WTC11 (cell line): ENCODE data around the gene SLC30A5. TPM values are rescaled to one million over a fixed set of nuclear protein-coding genes. Genes with fewer than 3 reads are reported as not detected.
"Not testable (repeated sequence)": the region's sequence is repeated elsewhere in the genome, so short reads cannot be mapped to it uniquely, and the experiment has no call there.

Experiments
- ATAC-seq: fragments of 200-7000 bp; cut with Tn5 transposase; 2 replicates; pipeline ENCODE4 v1.10.0; 2021; ENCODE audit warnings: mild to moderate bottlenecking, moderate library complexity
- CTCF ChIA-PET: fragments of 300-600 bp; sonication (Branson Sonifier 250); formaldehyde crosslinking; loops from one replicate; lab custom pipeline; 2021; ENCODE audit warnings: antibody characterized with exemption; lab: Charles Lee
- POLR2A ChIA-PET: fragments of 350-600 bp; sonication (Branson Sonifier 250); formaldehyde crosslinking; loops from one replicate; lab custom pipeline; 2021; ENCODE audit warnings: antibody characterized with exemption; lab: Charles Lee
- DNase-seq: peaks from one replicate; pipeline ENCODE4 v3.0.0; 2021; ENCODE audit warnings: low spot score
- H3K27ac Mint-ChIP-seq: 2 replicates; pipeline ENCODE4 v1.8.0; 2021; ENCODE audit warnings: mixed read lengths
- H3K27me3 Mint-ChIP-seq: 2 replicates; pipeline ENCODE4 v1.8.0; 2021; ENCODE audit warnings: low read depth, mild to moderate bottlenecking, moderate library complexity, mixed read lengths
- H3K36me3 Mint-ChIP-seq: 2 replicates; pipeline ENCODE4 v1.8.0; 2021; ENCODE audit warnings: mixed read lengths
- H3K4me1 Mint-ChIP-seq: 2 replicates; pipeline ENCODE4 v1.8.0; 2022; ENCODE audit warnings: mixed read lengths
- H3K4me3 Mint-ChIP-seq: 2 replicates; pipeline ENCODE4 v1.8.0; 2021; ENCODE audit warnings: mild to moderate bottlenecking, moderate library complexity, mixed read lengths
- H3K9me3 Mint-ChIP-seq: 2 replicates; pipeline ENCODE4 v1.8.0; 2021; ENCODE audit warnings: mixed read lengths
- ATF6 ChIP-seq: sonication (generic); formaldehyde crosslinking; IDR thresholded peaks from 2 replicates; pipeline ENCODE4 v1.8.1; 2023; ENCODE audit warnings: mild to moderate bottlenecking, missing genetic modification reagents
- E2F1 ChIP-seq: sonication (generic); formaldehyde crosslinking; IDR thresholded peaks from 2 replicates; pipeline ENCODE4 v1.8.0; 2022; ENCODE audit warnings: mild to moderate bottlenecking, missing genetic modification reagents
- ETV6 ChIP-seq: sonication (generic); formaldehyde crosslinking; IDR thresholded peaks from 2 replicates; pipeline ENCODE4 v1.8.1; 2022; ENCODE audit warnings: mild to moderate bottlenecking, missing genetic modification reagents
- MAX ChIP-seq: sonication (generic); formaldehyde crosslinking; IDR thresholded peaks from 2 replicates; pipeline ENCODE4 v1.8.0; 2022; ENCODE audit warnings: mild to moderate bottlenecking, missing genetic modification reagents
- SMAD3 ChIP-seq: sonication (generic); formaldehyde crosslinking; IDR thresholded peaks from 2 replicates; pipeline ENCODE4 v1.8.0; 2022; ENCODE audit warnings: missing genetic modification reagents, mild to moderate bottlenecking, borderline replicate concordance
- ZNF219 ChIP-seq: sonication (generic); formaldehyde crosslinking; IDR thresholded peaks from 2 replicates; pipeline ENCODE4 v1.8.0; 2023; ENCODE audit warnings: missing genetic modification reagents, mild to moderate bottlenecking, borderline replicate concordance
- ZNF416 ChIP-seq: fragments of 250-450 bp; sonication (Bioruptor Pico); IDR thresholded peaks from 2 replicates; pipeline ENCODE4 v1.9.0; 2021; ENCODE audit warnings: mild to moderate bottlenecking, inconsistent platforms
- total RNA-seq: library from RNA; stranded (reverse); gene quantifications from 3 replicates; pipeline ENCODE4 v1.2.3, GENCODE V29; 2021
- TF ChIP-seq, protein P1 (sequence below): sonication (generic); formaldehyde crosslinking; IDR thresholded peaks from 2 replicates; pipeline ENCODE4 v1.8.0; 2022; ENCODE audit warnings: missing genetic modification reagents
- TF ChIP-seq, protein P2 (sequence below): fragments of 250-450 bp; sonication (Bioruptor Pico); IDR thresholded peaks from 2 replicates; pipeline ENCODE4 v1.9.0; 2021; ENCODE audit warnings: mild to moderate bottlenecking, borderline replicate concordance
- TF ChIP-seq, protein P3 (sequence below): sonication (generic); formaldehyde crosslinking; IDR thresholded peaks from 2 replicates; pipeline ENCODE4 v1.8.0; 2023; ENCODE audit warnings: mild to moderate bottlenecking, missing genetic modification reagents
- TF ChIP-seq, protein P4 (sequence below): fragments of 250-450 bp; sonication (Bioruptor Pico); IDR thresholded peaks from 2 replicates; pipeline ENCODE4 v1.9.0; 2021; ENCODE audit warnings: mild to moderate bottlenecking

SLC30A5 gene
- total RNA-seq, 1 experiment from 2014 or later = 34.1 TPM

DNA sequence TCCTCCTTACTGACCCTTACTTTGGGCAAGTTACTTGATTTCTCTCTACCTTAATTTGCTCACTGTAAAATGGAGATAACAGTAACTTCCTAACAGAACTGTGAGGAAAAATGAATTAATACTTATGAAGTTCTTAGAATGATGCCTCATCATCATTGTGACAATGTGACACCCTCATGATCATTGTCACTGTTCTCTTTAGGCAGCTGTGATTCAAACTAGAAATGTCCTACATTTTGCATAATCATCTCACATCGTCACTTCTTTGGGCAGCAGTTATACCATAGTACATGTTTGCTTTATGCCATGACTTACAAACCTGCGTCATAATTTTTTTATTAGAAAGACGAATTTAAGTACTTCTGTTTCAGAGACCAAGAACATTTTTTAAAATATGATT lies 9.7 kb downstream of the SLC30A5 start:
- Mint-ChIP-seq H3K27ac (no peak overlapping the region), H3K27me3 (no peaks in the 10 kb centered on the region), H3K36me3 (peaks cover 36% of the 10 kb centered on the region), H3K4me1 (no peaks in the 10 kb centered on the region), H3K4me3 (no peak overlapping the region), H3K9me3 (peaks cover 6% of the 10 kb centered on the region; the same call in 1 of the 2 replicates)
- no peak for DNase-seq
- no peak for ATAC-seq
- CTCF ChIA-PET = interaction anchor here (0.6 kb wide), 1 partner anchor 79 kb away, joined by 3 read pairs; no protein-coding TSS in a partner anchor
- POLR2A ChIA-PET = no interaction called here
- TF ChIP-seq, protein P1, sequence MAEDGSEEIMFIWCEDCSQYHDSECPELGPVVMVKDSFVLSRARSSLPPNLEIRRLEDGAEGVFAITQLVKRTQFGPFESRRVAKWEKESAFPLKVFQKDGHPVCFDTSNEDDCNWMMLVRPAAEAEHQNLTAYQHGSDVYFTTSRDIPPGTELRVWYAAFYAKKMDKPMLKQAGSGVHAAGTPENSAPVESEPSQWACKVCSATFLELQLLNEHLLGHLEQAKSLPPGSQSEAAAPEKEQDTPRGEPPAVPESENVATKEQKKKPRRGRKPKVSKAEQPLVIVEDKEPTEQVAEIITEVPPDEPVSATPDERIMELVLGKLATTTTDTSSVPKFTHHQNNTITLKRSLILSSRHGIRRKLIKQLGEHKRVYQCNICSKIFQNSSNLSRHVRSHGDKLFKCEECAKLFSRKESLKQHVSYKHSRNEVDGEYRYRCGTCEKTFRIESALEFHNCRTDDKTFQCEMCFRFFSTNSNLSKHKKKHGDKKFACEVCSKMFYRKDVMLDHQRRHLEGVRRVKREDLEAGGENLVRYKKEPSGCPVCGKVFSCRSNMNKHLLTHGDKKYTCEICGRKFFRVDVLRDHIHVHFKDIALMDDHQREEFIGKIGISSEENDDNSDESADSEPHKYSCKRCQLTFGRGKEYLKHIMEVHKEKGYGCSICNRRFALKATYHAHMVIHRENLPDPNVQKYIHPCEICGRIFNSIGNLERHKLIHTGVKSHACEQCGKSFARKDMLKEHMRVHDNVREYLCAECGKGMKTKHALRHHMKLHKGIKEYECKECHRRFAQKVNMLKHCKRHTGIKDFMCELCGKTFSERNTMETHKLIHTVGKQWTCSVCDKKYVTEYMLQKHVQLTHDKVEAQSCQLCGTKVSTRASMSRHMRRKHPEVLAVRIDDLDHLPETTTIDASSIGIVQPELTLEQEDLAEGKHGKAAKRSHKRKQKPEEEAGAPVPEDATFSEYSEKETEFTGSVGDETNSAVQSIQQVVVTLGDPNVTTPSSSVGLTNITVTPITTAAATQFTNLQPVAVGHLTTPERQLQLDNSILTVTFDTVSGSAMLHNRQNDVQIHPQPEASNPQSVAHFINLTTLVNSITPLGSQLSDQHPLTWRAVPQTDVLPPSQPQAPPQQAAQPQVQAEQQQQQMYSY (CRISPR knock-in tag) = no peak
- TF ChIP-seq ETV6 (CRISPR knock-in tag) = no peak
- no peak for TF ChIP-seq MAX (CRISPR knock-in tag)
- no peak for TF ChIP-seq ATF6 (CRISPR knock-in tag)

DNA sequence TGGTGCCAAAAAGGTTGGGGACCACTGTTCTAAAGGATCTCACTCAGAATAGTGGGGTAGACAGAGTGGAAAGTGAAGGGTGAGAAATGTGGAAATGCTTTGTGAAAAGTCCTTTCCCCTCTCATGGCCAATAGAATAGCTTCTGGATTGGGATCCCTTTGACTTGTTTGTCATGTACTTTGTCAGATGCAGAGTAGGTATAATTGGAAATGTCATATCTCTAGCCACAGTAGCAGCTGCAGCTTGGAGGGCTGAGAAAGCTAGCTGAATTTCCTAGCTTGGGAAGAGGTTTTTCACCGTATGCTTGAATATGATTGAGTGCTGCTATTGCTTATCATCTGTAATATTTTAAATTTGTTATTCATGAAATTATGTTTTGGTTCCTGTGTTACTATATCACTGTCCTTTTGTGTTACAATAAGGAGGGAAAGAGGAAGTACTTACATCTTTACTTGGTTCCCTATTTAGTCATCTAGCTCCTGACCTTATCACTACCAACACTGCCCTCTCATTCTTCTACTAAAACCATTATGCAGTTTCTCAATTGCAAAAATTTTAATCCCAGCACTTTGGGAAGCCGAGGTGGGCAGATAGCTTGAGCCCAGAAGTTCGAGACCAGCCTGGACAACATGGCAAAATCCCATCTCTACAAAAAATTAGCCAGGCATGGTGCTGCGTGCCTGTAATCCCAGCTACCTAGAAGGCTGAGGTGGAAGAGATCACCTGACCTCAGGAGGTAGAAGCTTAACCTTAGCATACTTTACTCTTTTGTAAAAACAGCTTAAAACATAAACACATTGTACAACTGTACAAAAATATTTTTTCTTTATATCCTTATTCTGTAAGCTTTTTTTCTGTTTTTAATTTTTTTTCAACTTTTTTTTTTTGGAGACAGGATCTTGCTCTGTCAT lies 12.4 kb downstream of the SLC30A5 start:
- H3K27ac Mint-ChIP-seq = no peak overlapping the region
- DNase-seq (no peak), ATAC-seq (no peak)
- no peaks in the 10 kb centered on the region for H3K4me1 Mint-ChIP-seq
- CTCF ChIA-PET = interaction anchor here (1.9 kb wide), 1 partner anchor 13 kb away, joined by 6 read pairs; the partner anchor contains the start of gene SLC30A5
- POLR2A ChIA-PET = interaction anchor here (0.6 kb wide), 1 partner anchor 122 kb away, joined by 6 read pairs; no protein-coding TSS in a partner anchor
- peaks cover 56% of the 10 kb centered on the region for H3K36me3 Mint-ChIP-seq
- TF ChIP-seq ZNF219 (no peak), ZNF416 (no peak), E2F1 (CRISPR knock-in tag) (no peak), SMAD3 (CRISPR knock-in tag) (no peak), ETV6 (CRISPR knock-in tag) (no peak)
- TF ChIP-seq, protein P2, sequence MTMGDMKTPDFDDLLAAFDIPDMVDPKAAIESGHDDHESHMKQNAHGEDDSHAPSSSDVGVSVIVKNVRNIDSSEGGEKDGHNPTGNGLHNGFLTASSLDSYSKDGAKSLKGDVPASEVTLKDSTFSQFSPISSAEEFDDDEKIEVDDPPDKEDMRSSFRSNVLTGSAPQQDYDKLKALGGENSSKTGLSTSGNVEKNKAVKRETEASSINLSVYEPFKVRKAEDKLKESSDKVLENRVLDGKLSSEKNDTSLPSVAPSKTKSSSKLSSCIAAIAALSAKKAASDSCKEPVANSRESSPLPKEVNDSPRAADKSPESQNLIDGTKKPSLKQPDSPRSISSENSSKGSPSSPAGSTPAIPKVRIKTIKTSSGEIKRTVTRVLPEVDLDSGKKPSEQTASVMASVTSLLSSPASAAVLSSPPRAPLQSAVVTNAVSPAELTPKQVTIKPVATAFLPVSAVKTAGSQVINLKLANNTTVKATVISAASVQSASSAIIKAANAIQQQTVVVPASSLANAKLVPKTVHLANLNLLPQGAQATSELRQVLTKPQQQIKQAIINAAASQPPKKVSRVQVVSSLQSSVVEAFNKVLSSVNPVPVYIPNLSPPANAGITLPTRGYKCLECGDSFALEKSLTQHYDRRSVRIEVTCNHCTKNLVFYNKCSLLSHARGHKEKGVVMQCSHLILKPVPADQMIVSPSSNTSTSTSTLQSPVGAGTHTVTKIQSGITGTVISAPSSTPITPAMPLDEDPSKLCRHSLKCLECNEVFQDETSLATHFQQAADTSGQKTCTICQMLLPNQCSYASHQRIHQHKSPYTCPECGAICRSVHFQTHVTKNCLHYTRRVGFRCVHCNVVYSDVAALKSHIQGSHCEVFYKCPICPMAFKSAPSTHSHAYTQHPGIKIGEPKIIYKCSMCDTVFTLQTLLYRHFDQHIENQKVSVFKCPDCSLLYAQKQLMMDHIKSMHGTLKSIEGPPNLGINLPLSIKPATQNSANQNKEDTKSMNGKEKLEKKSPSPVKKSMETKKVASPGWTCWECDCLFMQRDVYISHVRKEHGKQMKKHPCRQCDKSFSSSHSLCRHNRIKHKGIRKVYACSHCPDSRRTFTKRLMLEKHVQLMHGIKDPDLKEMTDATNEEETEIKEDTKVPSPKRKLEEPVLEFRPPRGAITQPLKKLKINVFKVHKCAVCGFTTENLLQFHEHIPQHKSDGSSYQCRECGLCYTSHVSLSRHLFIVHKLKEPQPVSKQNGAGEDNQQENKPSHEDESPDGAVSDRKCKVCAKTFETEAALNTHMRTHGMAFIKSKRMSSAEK (CRISPR knock-in tag) = no peak
- TF ChIP-seq, protein P3, sequence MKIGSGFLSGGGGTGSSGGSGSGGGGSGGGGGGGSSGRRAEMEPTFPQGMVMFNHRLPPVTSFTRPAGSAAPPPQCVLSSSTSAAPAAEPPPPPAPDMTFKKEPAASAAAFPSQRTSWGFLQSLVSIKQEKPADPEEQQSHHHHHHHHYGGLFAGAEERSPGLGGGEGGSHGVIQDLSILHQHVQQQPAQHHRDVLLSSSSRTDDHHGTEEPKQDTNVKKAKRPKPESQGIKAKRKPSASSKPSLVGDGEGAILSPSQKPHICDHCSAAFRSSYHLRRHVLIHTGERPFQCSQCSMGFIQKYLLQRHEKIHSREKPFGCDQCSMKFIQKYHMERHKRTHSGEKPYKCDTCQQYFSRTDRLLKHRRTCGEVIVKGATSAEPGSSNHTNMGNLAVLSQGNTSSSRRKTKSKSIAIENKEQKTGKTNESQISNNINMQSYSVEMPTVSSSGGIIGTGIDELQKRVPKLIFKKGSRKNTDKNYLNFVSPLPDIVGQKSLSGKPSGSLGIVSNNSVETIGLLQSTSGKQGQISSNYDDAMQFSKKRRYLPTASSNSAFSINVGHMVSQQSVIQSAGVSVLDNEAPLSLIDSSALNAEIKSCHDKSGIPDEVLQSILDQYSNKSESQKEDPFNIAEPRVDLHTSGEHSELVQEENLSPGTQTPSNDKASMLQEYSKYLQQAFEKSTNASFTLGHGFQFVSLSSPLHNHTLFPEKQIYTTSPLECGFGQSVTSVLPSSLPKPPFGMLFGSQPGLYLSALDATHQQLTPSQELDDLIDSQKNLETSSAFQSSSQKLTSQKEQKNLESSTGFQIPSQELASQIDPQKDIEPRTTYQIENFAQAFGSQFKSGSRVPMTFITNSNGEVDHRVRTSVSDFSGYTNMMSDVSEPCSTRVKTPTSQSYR (CRISPR knock-in tag) = no peak
- TF ChIP-seq, protein P4, sequence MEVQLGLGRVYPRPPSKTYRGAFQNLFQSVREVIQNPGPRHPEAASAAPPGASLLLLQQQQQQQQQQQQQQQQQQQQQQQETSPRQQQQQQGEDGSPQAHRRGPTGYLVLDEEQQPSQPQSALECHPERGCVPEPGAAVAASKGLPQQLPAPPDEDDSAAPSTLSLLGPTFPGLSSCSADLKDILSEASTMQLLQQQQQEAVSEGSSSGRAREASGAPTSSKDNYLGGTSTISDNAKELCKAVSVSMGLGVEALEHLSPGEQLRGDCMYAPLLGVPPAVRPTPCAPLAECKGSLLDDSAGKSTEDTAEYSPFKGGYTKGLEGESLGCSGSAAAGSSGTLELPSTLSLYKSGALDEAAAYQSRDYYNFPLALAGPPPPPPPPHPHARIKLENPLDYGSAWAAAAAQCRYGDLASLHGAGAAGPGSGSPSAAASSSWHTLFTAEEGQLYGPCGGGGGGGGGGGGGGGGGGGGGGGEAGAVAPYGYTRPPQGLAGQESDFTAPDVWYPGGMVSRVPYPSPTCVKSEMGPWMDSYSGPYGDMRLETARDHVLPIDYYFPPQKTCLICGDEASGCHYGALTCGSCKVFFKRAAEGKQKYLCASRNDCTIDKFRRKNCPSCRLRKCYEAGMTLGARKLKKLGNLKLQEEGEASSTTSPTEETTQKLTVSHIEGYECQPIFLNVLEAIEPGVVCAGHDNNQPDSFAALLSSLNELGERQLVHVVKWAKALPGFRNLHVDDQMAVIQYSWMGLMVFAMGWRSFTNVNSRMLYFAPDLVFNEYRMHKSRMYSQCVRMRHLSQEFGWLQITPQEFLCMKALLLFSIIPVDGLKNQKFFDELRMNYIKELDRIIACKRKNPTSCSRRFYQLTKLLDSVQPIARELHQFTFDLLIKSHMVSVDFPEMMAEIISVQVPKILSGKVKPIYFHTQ (CRISPR knock-in tag) = no peak
- no peaks in the 10 kb centered on the region; the same call in 1 of the 2 replicates for H3K27me3 Mint-ChIP-seq
- H3K9me3 Mint-ChIP-seq = peaks cover 21% of the 10 kb centered on the region
- no peak overlapping the region for H3K4me3 Mint-ChIP-seq

GRCh38 chr5:69108367-69108766 lies 14.6 kb downstream of the SLC30A5 start:
- peaks cover 53% of the 10 kb centered on the region for H3K36me3 Mint-ChIP-seq
- H3K4me1 Mint-ChIP-seq, H3K4me3 Mint-ChIP-seq, H3K27ac Mint-ChIP-seq, DNase-seq, ATAC-seq, POLR2A ChIA-PET, H3K27me3 Mint-ChIP-seq: not testable (repeated sequence)
- peaks cover 21% of the 10 kb centered on the region for H3K9me3 Mint-ChIP-seq
- CTCF ChIA-PET = interaction anchor here (1.9 kb wide), 1 partner anchor 15 kb away, joined by 6 read pairs; the partner anchor contains the start of gene SLC30A5
